GM21447 (cell line): ENCODE measurements around the gene GSX1.

Experiments
- ATAC-seq: cut with Tn5 transposase; IDR thresholded peaks from one replicate; pipeline ENCODE4 v1.9.1; 2021; ENCODE audit not compliant: unreplicated experiment

Gene GSX1

GRCh38 chr13:27826379-27827353, 34.4 kb downstream of the GSX1 start:
- ATAC-seq, result no peak

GRCh38 chr13:27827646-27828045, 35.4 kb downstream of the GSX1 start:
- no peak for ATAC-seq

- no peak for ATAC-seq
Observed at GRCh38 chr13:27830010-27830409, 37.7 kb downstream of the GSX1 start.

- no peak for ATAC-seq
Observed at GRCh38 chr13:27833206-27833605, 40.9 kb downstream of the GSX1 start.

DNA sequence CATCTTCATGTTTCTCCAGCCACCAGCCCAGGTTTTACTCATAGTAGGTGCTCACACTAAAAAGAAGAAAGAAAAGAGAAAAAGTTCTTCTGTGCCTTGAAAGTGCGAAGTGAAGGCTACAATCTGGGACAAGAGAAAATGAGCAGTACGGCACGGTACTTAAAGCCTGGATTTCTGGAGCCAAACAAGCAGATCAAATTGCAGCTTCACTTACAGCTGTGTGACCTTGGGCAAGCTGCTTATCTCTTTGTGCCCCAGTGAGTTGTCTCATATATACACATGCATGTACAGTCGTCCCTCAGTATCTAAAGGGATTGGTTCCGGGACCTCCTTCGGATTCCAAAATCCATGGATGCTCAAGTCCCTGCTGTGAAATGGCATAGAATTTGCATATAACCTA, 41.8 kb downstream of the GSX1 start:
- no peak for ATAC-seq

DNA sequence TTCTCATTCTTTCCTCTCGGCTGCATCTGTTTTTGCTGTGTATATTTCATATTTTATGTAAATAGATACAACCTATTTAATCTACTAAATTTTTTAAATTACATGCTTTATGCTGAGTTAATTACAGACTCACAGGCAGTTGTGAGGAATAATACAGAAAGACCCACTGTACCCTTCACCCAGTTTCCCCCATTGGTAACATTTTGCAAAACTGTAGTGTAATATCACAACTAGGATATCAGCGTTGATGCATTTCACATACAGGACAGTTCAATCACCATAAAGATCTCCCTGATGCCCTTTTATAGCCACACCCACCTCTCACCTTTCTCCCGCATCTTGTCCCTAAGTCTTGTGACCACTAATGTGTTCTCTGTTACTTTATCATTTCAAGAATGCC, 43.5 kb downstream of the GSX1 start:
- no peak for ATAC-seq

GRCh38 chr13:27839809-27840467, 47.7 kb downstream of the GSX1 start:
- ATAC-seq, result no peak

DNA sequence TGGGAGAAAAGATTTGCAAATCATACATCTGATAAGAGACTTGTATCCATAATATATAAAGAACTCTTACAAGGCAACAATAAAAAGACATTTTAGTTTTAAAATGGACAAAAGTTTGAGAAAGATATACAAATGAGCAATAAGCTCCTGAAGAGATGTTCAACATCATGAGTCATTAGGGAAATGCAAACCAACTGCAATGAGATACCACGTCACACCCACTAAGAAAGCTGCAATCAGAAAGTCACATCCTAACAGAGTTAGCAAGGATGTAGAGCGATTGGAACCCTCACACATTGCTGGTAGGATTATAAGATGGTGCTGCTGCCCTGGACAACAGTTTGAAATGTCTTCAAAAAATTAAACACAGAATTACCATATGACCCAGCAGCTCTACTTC, 50.3 kb downstream of the GSX1 start:
- ATAC-seq, result no peak
